Lower lobe of right lung (tissue), 2 donors: Measurements from ENCODE around the gene EXTL2. TPM values are rescaled to one million over a fixed set of nuclear protein-coding genes. Genes with fewer than 3 reads are reported as not detected.
"Not testable (repeated sequence)": the region's sequence is repeated elsewhere in the genome, so short reads cannot be mapped to it uniquely, and the experiment has no call there.

Experiments
- ATAC-seq, 2 donors: fragments of 200-7000 bp; cut with Tn5 transposase; one replicate each; pipeline ENCODE4 v1.9.1; 2020 to 2022; ENCODE audit warnings: mild to moderate bottlenecking in 2 of 2, moderate library complexity in 2 of 2
- DNase-seq: peaks from one replicate; pipeline ENCODE4 v3.0.0-alpha.2; 2020
- H3K27ac ChIP-seq: fragments of 200-600 bp; one replicate; pipeline ENCODE4 v1.8.0; 2022
- H3K27me3 ChIP-seq: fragments of 200-600 bp; one replicate; pipeline ENCODE4 v1.8.0; 2022; ENCODE audit warnings: low read depth
- H3K36me3 ChIP-seq: fragments of 200-600 bp; one replicate; pipeline ENCODE4 v1.8.0; 2022; ENCODE audit warnings: mild to moderate bottlenecking
- H3K4me1 ChIP-seq: fragments of 200-600 bp; one replicate; pipeline ENCODE4 v1.8.0; 2022
- H3K4me3 ChIP-seq: fragments of 200-600 bp; one replicate; pipeline ENCODE4 v1.8.0; 2022; ENCODE audit warnings: mild to moderate bottlenecking
- H3K9me3 ChIP-seq: fragments of 200-600 bp; one replicate; pipeline ENCODE4 v1.8.0; 2022
- intact Hi-C: fragments of 100-400 bp; cut with DNase I; formaldehyde crosslinking; loops from one replicate; pipeline ENCODE4 v1.11.0; 2022
- total RNA-seq: library from RNA; stranded (reverse); fragmentation: NEBNext Ultra II Directional; extraction: Animal tissue kit (Norgen Biotek cat#: 25700); gene quantifications from one replicate; pipeline ENCODE4 v1.2.1, GENCODE V29; 2021
- TF ChIP-seq, protein P1 (sequence below): fragments of 200-600 bp; IDR thresholded peaks from one replicate; pipeline ENCODE4 v1.8.0; 2022; ENCODE audit warnings: antibody characterized with exemption, mild to moderate bottlenecking
- donor health status: DM: no; HTN: yes; CAD: no; lungs with severe emphysema.

Gene EXTL2
- total RNA-seq, 1 donor from 2014 or later: 10.2 TPM

DNA sequence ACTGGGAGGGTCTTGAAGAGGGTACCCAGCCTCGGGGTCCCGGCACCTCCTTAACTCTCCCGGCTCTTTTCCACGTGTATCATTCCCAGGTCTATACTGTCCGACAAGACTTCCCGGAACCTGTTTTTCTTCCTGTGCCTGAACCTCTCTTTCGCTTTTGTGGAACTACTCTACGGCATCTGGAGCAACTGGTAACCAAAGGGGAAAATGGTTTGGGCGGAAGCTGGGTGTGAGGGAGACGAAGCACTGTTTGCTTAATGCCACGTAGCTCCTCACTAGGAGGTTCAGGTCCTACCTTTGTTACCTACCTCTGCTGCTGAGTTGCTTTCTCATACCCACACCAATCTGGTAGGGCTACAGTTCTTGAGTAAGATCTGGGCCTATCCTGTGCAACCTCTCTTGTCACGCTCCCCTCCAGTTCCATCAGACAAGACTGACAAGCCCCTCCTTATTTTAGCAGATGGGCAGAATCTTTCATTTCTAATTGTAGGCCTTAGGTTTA lies 1.9 kb upstream of the EXTL2 start:
- intact Hi-C loops: no loop called here
- H3K4me1 ChIP-seq: peaks cover 29% of the 10 kb centered on the region
- no peak for DNase-seq
- TF ChIP-seq, protein P1, sequence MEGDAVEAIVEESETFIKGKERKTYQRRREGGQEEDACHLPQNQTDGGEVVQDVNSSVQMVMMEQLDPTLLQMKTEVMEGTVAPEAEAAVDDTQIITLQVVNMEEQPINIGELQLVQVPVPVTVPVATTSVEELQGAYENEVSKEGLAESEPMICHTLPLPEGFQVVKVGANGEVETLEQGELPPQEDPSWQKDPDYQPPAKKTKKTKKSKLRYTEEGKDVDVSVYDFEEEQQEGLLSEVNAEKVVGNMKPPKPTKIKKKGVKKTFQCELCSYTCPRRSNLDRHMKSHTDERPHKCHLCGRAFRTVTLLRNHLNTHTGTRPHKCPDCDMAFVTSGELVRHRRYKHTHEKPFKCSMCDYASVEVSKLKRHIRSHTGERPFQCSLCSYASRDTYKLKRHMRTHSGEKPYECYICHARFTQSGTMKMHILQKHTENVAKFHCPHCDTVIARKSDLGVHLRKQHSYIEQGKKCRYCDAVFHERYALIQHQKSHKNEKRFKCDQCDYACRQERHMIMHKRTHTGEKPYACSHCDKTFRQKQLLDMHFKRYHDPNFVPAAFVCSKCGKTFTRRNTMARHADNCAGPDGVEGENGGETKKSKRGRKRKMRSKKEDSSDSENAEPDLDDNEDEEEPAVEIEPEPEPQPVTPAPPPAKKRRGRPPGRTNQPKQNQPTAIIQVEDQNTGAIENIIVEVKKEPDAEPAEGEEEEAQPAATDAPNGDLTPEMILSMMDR: no peak
- peaks cover 35% of the 10 kb centered on the region for H3K36me3 ChIP-seq
- peak; percentile 32 to 46 for ATAC-seq
- H3K27me3 ChIP-seq: no peaks in the 10 kb centered on the region
- peak overlapping the region; percentile 82 for H3K4me3 ChIP-seq
- no peaks in the 10 kb centered on the region for H3K9me3 ChIP-seq
- peak overlapping the region; percentile 96 for H3K27ac ChIP-seq

- H3K4me1 ChIP-seq: peaks cover 29% of the 10 kb centered on the region
Measured at GRCh38 chr1:100895540-100896480, 1.2 kb upstream of the EXTL2 start, which contains the start of gene SLC30A7. Gene SLC30A7 (plus strand): TSS chr1:100896090. CDS start chr1:100896263, 173 bp downstream.

GRCh38 chr1:100893718-100894117 lies 924 bp downstream of the EXTL2 start:
- intact Hi-C loops: no loop called here
- peak overlapping the region; percentile 82 for H3K4me3 ChIP-seq
- no peaks in the 10 kb centered on the region for H3K27me3 ChIP-seq
- H3K27ac ChIP-seq: no peak overlapping the region
- DNase-seq: no peak
- peaks cover 29% of the 10 kb centered on the region for H3K4me1 ChIP-seq
- H3K36me3 ChIP-seq: peaks cover 7% of the 10 kb centered on the region
- H3K9me3 ChIP-seq: peaks cover 7% of the 10 kb centered on the region
- no peak for ATAC-seq
- TF ChIP-seq, protein P1: no peak

More at GRCh38 chr1:100895540-100896480, 1.2 kb upstream of the EXTL2 start, which contains the start of gene SLC30A7:
- H3K27ac ChIP-seq: peak within 1 kb of the TSS; percentile 96
- H3K27me3 ChIP-seq: no peaks in the 10 kb centered on the region
- peak; percentile 97 for DNase-seq
- peak; percentile 97 to 98 for ATAC-seq
- intact Hi-C loops: no loop called here
- peak within 1 kb of the TSS; percentile 82 for H3K4me3 ChIP-seq
- TF ChIP-seq, protein P1: no peak
- no peaks in the 10 kb centered on the region for H3K9me3 ChIP-seq
- peaks cover 28% of the 10 kb centered on the region for H3K36me3 ChIP-seq

DNA sequence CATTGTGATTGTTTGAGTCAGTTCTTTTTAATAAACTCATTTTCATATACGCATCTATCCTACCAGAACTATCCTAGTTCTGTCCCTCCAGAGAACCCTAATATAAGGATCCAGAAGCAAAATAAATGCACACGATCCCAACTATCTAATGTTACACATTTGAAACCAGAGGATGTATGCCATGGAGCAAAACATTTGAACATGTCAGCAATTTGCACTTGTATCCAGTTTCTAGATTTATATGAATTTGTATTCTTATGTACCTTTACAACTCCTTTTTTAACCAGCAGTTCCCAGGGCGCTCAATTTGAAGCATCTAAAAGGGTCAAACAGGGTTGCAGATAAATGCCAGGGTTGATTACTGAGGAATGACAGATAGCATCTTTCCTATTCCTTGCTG lies 2.1 kb downstream of the EXTL2 start:
- intact Hi-C loops: no loop called here
- Histone ChIP-seq H3K27ac (no peak overlapping the region), H3K36me3 (no peaks in the 10 kb centered on the region), H3K9me3 (peaks cover 7% of the 10 kb centered on the region), H3K4me1 (peaks cover 20% of the 10 kb centered on the region), H3K27me3 (no peaks in the 10 kb centered on the region), H3K4me3 (no peak overlapping the region)
- DNase-seq (no peak), ATAC-seq (no peak)
- TF ChIP-seq, protein P1: no peak

DNA sequence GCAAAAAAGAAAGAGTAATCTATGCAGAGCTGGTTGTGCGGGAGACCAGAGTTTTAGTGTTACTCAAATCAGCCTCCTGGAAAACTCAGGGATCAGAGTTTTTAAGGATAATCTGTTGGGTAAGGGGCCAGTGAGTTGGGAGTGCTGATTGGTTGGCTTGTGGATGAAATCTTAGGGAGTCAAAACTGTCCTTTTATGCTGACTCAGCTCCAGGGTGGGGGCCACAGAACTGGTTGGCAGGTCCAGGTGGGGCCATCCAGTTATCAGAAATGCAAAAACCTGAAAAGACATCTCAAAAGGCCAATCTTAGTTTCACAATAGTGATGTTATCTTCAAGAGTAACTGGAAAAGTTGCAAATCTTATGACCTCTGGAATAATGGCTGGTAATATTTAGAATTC lies 3.3 kb downstream of the EXTL2 start:
- H3K27ac ChIP-seq: no peak overlapping the region
- TF ChIP-seq, protein P1: no peak
- H3K4me1 ChIP-seq: peaks cover 11% of the 10 kb centered on the region
- ATAC-seq (no peak), DNase-seq (no peak)
- H3K9me3 ChIP-seq: peaks cover 7% of the 10 kb centered on the region
- intact Hi-C loops: no loop called here
- H3K36me3 ChIP-seq: no peaks in the 10 kb centered on the region
- H3K27me3 ChIP-seq: no peaks in the 10 kb centered on the region
- no peak overlapping the region for H3K4me3 ChIP-seq

DNA sequence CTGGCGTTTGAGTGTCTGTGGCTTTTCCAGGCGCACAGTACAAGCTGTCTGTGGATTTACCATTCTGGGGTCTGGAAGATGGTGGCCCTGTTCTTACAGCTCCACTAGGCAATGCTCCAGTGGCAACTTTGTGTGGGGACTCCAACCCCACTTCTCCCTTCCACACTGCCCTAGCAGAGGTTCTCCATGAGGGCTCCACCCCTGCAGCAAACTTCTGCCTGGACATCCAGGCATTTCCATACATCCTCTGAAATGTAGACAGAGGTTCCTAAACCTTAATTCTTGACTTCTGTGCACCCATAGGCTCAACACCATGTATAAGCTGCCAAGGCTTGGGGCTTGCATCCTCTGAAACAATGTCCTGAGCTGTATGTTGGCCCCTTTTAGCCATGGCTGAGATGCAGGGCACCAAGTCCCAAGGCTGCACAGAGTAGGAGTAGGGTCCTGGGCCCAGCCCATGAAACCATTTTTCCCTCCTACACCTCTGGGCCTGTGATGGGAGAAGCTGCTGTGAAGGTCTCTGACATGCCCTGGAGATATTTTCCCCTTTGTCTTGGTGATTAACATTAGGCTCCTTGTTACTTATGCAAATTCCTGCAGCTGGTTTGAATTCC lies 4.7 kb downstream of the EXTL2 start:
- H3K27me3 ChIP-seq, H3K9me3 ChIP-seq, ATAC-seq, DNase-seq, H3K27ac ChIP-seq, H3K4me3 ChIP-seq, intact Hi-C loops, H3K36me3 ChIP-seq: not testable (repeated sequence)
- H3K4me1 ChIP-seq: peaks cover 11% of the 10 kb centered on the region

GRCh38 chr1:100889007-100889406 lies 5.6 kb downstream of the EXTL2 start:
- DNase-seq, H3K4me1 ChIP-seq, ATAC-seq, H3K27ac ChIP-seq, H3K27me3 ChIP-seq, intact Hi-C loops, H3K9me3 ChIP-seq, H3K36me3 ChIP-seq, H3K4me3 ChIP-seq: not testable (repeated sequence)
